SK-N-SH (cell line): ENCODE measurements around the gene SIK2.

ENCODE experiments used
- CHD2 ChIP-seq: fragments of 150-350 bp; IDR thresholded peaks from 2 replicates; pipeline ENCODE4 v1.6.1; 2018; ENCODE audit warnings: low read length; ENCODE audit not compliant: partially characterized antibody
- CTCF ChIP-seq: fragments of 200-600 bp; sonication (generic); IDR thresholded peaks from 2 replicates; pipeline ENCODE4 v1.6.1; 2017; ENCODE audit warnings: antibody characterized with exemption, mild to moderate bottlenecking, moderate library complexity
- EP300 ChIP-seq, 2 experiments: IDR thresholded peaks; 2 replicates each; pipeline versions ENCODE4 v1.4.0 to v1.6.1; 2012; ENCODE audit warnings: borderline replicate concordance in 1 of 2, low read depth in 1 of 2, low read length in 1 of 2
- GABPA ChIP-seq: IDR thresholded peaks from 2 replicates; pipeline ENCODE4 v1.4.0; 2012; ENCODE audit warnings: low read depth, mild to moderate bottlenecking
- GATA2 ChIP-seq: sonication (generic); formaldehyde crosslinking; IDR thresholded peaks from 2 replicates; pipeline ENCODE4 v1.5.0; 2020; ENCODE audit warnings: mild to moderate bottlenecking, missing genetic modification reagents
- MXI1 ChIP-seq: IDR thresholded peaks from 2 replicates; pipeline ENCODE4 v1.6.1; 2012; ENCODE audit warnings: mild to moderate bottlenecking, low read depth, low read length, improper control_type of control experiment
- NFIC ChIP-seq: IDR thresholded peaks from 2 replicates; pipeline ENCODE4 v1.4.0; 2012; ENCODE audit warnings: borderline replicate concordance
- NRF1 ChIP-seq: IDR thresholded peaks from 2 replicates; pipeline ENCODE4 v1.6.1; 2012; ENCODE audit warnings: low read depth, mild to moderate bottlenecking, low read length
- PBX3 ChIP-seq: IDR thresholded peaks from 2 replicates; pipeline ENCODE4; 2012
- POLR2AphosphoS5 ChIP-seq: IDR thresholded peaks from 2 replicates; pipeline ENCODE4 v1.6.1; 2012; ENCODE audit warnings: low read depth, low read length
- RAD21 ChIP-seq: IDR thresholded peaks from 2 replicates; pipeline ENCODE4 v1.6.1; 2012; ENCODE audit warnings: mild to moderate bottlenecking, low read length
- TAF1 ChIP-seq: IDR thresholded peaks from 2 replicates; pipeline ENCODE4 v1.6.1; 2012; ENCODE audit warnings: low read depth, mild to moderate bottlenecking, low read length, moderate library complexity, borderline replicate concordance
- TCF12 ChIP-seq: IDR thresholded peaks from 2 replicates; pipeline ENCODE4 v1.4.0; 2012

GRCh38 chr11:111577821-111578220 is 24.4 kb upstream of the SIK2 start:
- TF ChIP-seq EP300 (IDR thresholded peaks at IDR 0.05; ENCODE audit: borderline replicate concordance in 1 of 2, low read depth in 1 of 2, low read length in 1 of 2): no peak
- TF ChIP-seq CTCF: no peak
- TF ChIP-seq CHD2: no peak
- TF ChIP-seq NFIC: no peak
- no peak for TF ChIP-seq POLR2AphosphoS5
- TF ChIP-seq GABPA: no peak
- TF ChIP-seq TCF12: no peak
- TF ChIP-seq NRF1: no peak
- TF ChIP-seq MXI1: no peak
- TF ChIP-seq TAF1: no peak
- TF ChIP-seq PBX3: no peak
- no peak for TF ChIP-seq RAD21
- no peak for TF ChIP-seq GATA2 (CRISPR knock-in tag)
